ENCODE data around the gene TLR10.
"Not testable (repeated sequence)": the region's sequence is repeated elsewhere in the genome, so short reads cannot be mapped to it uniquely, and the experiment has no call there.

TLR10 gene

GRCh38 chr4:38766940-38767339 is 15.8 kb downstream of the TLR10 start:
- not testable (repeated sequence) for DNase-seq (ENCODE audit: low read depth, low spot score)

- no peak for DNase-seq (ENCODE audit: low read depth, low spot score)
Measured at GRCh38 chr4:38765382-38765781, 17.4 kb downstream of the TLR10 start.

GRCh38 chr4:38764277-38764676 is 18.5 kb downstream of the TLR10 start:
- no peak for DNase-seq (ENCODE audit: low read depth, low spot score)

- no peak for DNase-seq (ENCODE audit: low read depth, low spot score)
Measured at GRCh38 chr4:38762560-38762959, 20.2 kb downstream of the TLR10 start.

- no peak for DNase-seq (ENCODE audit: low read depth, low spot score)
Measured at GRCh38 chr4:38759790-38760122, 23.0 kb downstream of the TLR10 start.

GRCh38 chr4:38759113-38759789 is 23.5 kb downstream of the TLR10 start:
- peak; percentile 44 for DNase-seq (ENCODE audit: low read depth, low spot score)

- no peak for DNase-seq (ENCODE audit: low read depth, low spot score)
Measured at GRCh38 chr4:38757945-38758600, 24.7 kb downstream of the TLR10 start.

- DNase-seq (ENCODE audit: low read depth, low spot score), result no peak
Measured at GRCh38 chr4:38752941-38753806, 29.6 kb downstream of the TLR10 start.

- DNase-seq (ENCODE audit: low read depth, low spot score), result no peak
Measured at GRCh38 chr4:38752372-38752940, 30.3 kb downstream of the TLR10 start.

- no peak for DNase-seq (ENCODE audit: low read depth, low spot score)
Measured at GRCh38 chr4:38751341-38752010, 31.3 kb downstream of the TLR10 start.

- no peak for DNase-seq (ENCODE audit: low read depth, low spot score)
Measured at GRCh38 chr4:38749336-38749735, 33.5 kb downstream of the TLR10 start.

- no peak for DNase-seq (ENCODE audit: low read depth, low spot score)
Measured at GRCh38 chr4:38747629-38748028, 35.2 kb downstream of the TLR10 start.

- no peak for DNase-seq (ENCODE audit: low read depth, low spot score)
Measured at GRCh38 chr4:38745881-38746280, 36.9 kb downstream of the TLR10 start.

- no peak for DNase-seq (ENCODE audit: low read depth, low spot score)
Measured at GRCh38 chr4:38743866-38744265, 38.9 kb downstream of the TLR10 start.

- no peak for DNase-seq (ENCODE audit: low read depth, low spot score)
Measured at GRCh38 chr4:38740303-38740702, 42.5 kb downstream of the TLR10 start.

- DNase-seq (ENCODE audit: low read depth, low spot score), result no peak
Measured at GRCh38 chr4:38738940-38739803, 43.6 kb downstream of the TLR10 start.

- no peak for DNase-seq (ENCODE audit: low read depth, low spot score)
Measured at GRCh38 chr4:38735870-38736269, 46.9 kb downstream of the TLR10 start.

GRCh38 chr4:38734911-38735310 is 47.9 kb downstream of the TLR10 start:
- DNase-seq (ENCODE audit: low read depth, low spot score), result no peak

GRCh38 chr4:38734446-38734845 is 48.3 kb downstream of the TLR10 start:
- DNase-seq (ENCODE audit: low read depth, low spot score), result no peak

- no peak for DNase-seq (ENCODE audit: low read depth, low spot score)
Measured at GRCh38 chr4:38733663-38734062, 49.1 kb downstream of the TLR10 start.
